Chondrocyte (in vitro differentiated cells): ENCODE results near the gene PRUNE1. TPM values are rescaled to one million over a fixed set of nuclear protein-coding genes. Genes with fewer than 3 reads are reported as not detected.

Source experiments
- DNase-seq: peaks from one replicate; pipeline ENCODE4 v3.0.0; 2021; ENCODE audit warnings: mixed read lengths, low spot score
- H3K27ac Mint-ChIP-seq: one replicate; pipeline ENCODE4 v1.8.0; 2021; ENCODE audit warnings: mild to moderate bottlenecking, moderate library complexity, mixed read lengths; ENCODE audit not compliant: unreplicated experiment
- H3K27me3 Mint-ChIP-seq: 2 replicates; pipeline ENCODE4 v1.8.0; 2021; ENCODE audit warnings: low read depth, mixed read lengths
- H3K36me3 Mint-ChIP-seq: 2 replicates; pipeline ENCODE4 v1.8.0; 2021; ENCODE audit warnings: low read depth, mixed read lengths
- H3K4me1 Mint-ChIP-seq: 2 replicates; pipeline ENCODE4 v1.8.0; 2021; ENCODE audit warnings: low read depth, mild to moderate bottlenecking, mixed read lengths
- H3K4me3 Mint-ChIP-seq: one replicate; pipeline ENCODE4 v1.8.0; 2021; ENCODE audit warnings: mild to moderate bottlenecking, moderate library complexity, mixed read lengths; ENCODE audit not compliant: unreplicated experiment
- H3K9me3 Mint-ChIP-seq: 2 replicates; pipeline ENCODE4 v1.8.0; 2021; ENCODE audit warnings: low read depth, mixed read lengths
- CTCF ChIP-seq: fragments of 200-600 bp; sonication (generic); IDR thresholded peaks from 2 replicates; pipeline ENCODE4 v1.5.0; 2021; ENCODE audit warnings: antibody characterized with exemption, mild to moderate bottlenecking, moderate library complexity
- total RNA-seq: library from RNA; stranded (reverse); gene quantifications from 3 replicates; pipeline ENCODE4 v1.2.1, GENCODE V29; 2021

Gene PRUNE1
- total RNA-seq, 1 donor from 2014 or later: 14.1 TPM

DNA sequence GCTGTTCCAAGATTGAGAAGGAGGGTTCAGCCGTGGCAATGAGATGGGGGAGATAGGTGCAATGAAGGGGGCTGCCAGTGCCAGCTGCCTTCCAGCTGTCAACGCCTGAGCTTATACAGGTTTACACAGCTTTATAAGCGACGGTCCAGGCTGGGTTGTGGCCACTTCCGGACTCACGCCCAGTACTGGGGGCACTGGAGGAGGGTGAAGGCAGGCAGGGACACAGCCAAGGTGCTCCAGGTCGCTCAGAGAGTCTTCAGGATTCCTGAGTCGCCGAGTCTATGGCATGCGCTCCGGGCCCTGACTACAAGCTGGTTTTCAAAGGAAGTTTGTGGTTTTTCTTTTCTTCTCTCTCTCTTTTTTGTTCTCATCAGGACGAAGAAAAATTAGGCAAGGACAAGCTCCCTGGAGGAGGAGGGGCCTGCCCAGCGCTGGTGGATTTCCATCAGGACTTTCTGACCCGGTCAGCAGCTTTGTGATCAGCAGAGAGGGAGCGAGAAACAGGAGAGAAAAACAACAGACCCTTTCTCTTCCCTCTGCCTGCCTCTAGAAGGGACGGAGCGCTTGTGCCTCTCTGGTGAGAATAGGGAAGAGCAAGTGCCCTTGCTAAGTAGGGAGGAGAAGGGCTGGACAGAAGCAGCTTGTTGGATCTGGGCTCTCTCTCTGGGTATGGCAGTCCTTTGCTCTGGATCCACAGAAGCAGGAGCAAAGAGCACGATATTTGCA is 1.8 kb upstream of the PRUNE1 start, which contains the start of gene MINDY1:
Gene MINDY1, minus strand, starts transcription at position 576 of the 726 bp plus-strand sequence. CDS start 4,285 bp downstream, outside the sequence.
- H3K27me3 Mint-ChIP-seq: no peaks in the 10 kb centered on the region
- peak within 1 kb of the TSS; percentile 96 for H3K4me3 Mint-ChIP-seq
- no peak for DNase-seq
- no peaks in the 10 kb centered on the region for H3K9me3 Mint-ChIP-seq
- H3K27ac Mint-ChIP-seq: peak within 1 kb of the TSS; percentile 96
- TF ChIP-seq CTCF: peak; percentile 74
- peaks cover 8% of the 10 kb centered on the region for H3K36me3 Mint-ChIP-seq
- H3K4me1 Mint-ChIP-seq: peaks cover 61% of the 10 kb centered on the region

- Mint-ChIP-seq H3K4me3 (peak overlapping the region; percentile 96), H3K27me3 (no peaks in the 10 kb centered on the region), H3K36me3 (no peaks in the 10 kb centered on the region), H3K27ac (peak overlapping the region; percentile 96), H3K4me1 (peaks cover 65% of the 10 kb centered on the region), H3K9me3 (no peaks in the 10 kb centered on the region)
- TF ChIP-seq CTCF: peak; percentile 10
- no peak for DNase-seq
These were observed 401 bp upstream of the PRUNE1 start for GRCh38 chr1:151007853-151008243.

- H3K36me3 Mint-ChIP-seq: no peaks in the 10 kb centered on the region
- DNase-seq: no peak
- H3K27ac Mint-ChIP-seq: peak overlapping the region; percentile 96
- peaks cover 70% of the 10 kb centered on the region for H3K4me1 Mint-ChIP-seq
- peak overlapping the region; percentile 96 for H3K4me3 Mint-ChIP-seq
- TF ChIP-seq CTCF: no peak
- no peaks in the 10 kb centered on the region for H3K27me3 Mint-ChIP-seq
- H3K9me3 Mint-ChIP-seq: no peaks in the 10 kb centered on the region
These were observed 948 bp downstream of the PRUNE1 start for GRCh38 chr1:151009206-151009587.

GRCh38 chr1:151009674-151010345 is 1.6 kb downstream of the PRUNE1 start:
- DNase-seq: no peak
- H3K4me3 Mint-ChIP-seq: no peak overlapping the region
- H3K9me3 Mint-ChIP-seq: no peaks in the 10 kb centered on the region
- peaks cover 68% of the 10 kb centered on the region for H3K4me1 Mint-ChIP-seq
- no peaks in the 10 kb centered on the region for H3K36me3 Mint-ChIP-seq
- no peaks in the 10 kb centered on the region for H3K27me3 Mint-ChIP-seq
- H3K27ac Mint-ChIP-seq: no peak overlapping the region
- no peak for TF ChIP-seq CTCF

DNA sequence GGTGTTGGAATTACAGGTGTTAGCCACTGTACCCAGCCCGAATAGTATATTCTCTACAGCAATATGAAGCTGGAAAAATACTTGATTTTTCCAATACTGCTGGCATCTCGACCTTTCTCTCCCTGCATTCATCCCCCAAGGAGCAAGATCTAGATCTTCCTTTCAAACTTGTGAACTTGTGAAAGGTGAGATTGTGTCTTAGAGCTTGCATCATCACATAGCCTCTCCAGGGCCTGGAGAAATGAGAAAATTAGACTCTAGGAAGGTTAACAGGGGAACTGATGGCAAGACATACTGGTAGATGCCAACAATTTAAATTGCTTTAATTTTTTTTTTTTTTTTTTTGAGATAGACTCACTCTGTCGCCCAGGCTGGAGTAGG is 2.1 kb downstream of the PRUNE1 start:
- Mint-ChIP-seq H3K27me3 (no peaks in the 10 kb centered on the region), H3K4me1 (peaks cover 65% of the 10 kb centered on the region), H3K9me3 (no peaks in the 10 kb centered on the region), H3K27ac (no peak overlapping the region), H3K4me3 (no peak overlapping the region), H3K36me3 (no peaks in the 10 kb centered on the region)
- TF ChIP-seq CTCF: no peak
- no peak for DNase-seq
